Embryonic facial prominence (tissue), 1 donor: ENCODE data around the gene AVPR1A.

Experiments used
- DNase-seq: peaks from one replicate; pipeline ENCODE4 v3.0.0-alpha.2; 2016; ENCODE audit errors: extremely low spot score

The AVPR1A gene

DNA sequence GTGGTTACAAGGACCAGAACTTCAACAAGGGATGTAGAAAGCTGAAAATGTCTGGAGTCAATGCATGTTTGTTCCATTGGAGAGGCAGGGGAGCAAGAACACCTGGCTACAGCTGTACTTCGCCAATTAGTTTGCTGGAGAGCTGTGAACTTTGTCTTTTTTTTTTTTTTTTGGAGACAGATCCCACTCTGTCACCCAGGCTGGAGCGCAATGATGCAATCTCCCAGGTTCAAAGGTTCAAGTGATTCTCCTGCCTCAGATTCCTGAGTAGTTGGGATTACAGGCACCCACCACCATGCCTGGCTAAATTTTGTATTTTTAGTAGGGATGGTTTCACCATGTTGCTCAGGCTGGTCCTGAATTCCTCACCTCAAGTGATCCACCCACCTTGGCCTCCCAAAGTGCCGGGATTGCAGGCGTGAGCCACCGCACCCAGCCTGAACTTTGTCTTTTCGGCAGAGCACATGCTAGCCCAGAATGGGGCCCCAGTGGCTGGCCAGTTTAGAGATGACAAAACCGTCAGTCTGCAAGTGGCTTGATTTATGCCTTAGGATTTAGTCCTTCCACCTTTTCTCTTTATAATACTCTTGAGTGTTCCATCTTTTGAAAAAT is 55.5 kb downstream of the AVPR1A start:
- DNase-seq = no peak

DNA sequence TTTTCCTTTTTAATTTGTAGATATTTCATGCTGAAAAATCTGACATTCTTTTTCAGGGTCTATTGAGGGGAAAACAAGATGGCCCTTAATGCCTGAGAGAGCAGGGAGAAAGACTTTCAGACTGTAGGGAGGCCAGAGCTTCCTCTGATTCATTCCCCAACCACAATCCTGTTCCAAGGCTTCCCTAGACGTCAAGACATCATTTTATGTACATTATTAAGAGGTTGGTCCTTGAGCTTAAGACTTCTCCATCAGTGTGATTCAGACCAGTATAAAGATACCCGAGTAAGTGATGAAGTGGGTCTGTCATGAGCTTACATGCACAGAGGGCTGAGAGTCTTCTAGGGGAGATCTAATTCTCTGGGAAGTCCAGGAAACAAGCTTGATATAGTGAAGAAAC is 57.3 kb downstream of the AVPR1A start:
- no peak for DNase-seq

GRCh38 chr12:63093084-63093483 is 57.9 kb downstream of the AVPR1A start:
- no peak for DNase-seq
